ENCODE results near the gene MICU1.

MICU1 gene

DNA sequence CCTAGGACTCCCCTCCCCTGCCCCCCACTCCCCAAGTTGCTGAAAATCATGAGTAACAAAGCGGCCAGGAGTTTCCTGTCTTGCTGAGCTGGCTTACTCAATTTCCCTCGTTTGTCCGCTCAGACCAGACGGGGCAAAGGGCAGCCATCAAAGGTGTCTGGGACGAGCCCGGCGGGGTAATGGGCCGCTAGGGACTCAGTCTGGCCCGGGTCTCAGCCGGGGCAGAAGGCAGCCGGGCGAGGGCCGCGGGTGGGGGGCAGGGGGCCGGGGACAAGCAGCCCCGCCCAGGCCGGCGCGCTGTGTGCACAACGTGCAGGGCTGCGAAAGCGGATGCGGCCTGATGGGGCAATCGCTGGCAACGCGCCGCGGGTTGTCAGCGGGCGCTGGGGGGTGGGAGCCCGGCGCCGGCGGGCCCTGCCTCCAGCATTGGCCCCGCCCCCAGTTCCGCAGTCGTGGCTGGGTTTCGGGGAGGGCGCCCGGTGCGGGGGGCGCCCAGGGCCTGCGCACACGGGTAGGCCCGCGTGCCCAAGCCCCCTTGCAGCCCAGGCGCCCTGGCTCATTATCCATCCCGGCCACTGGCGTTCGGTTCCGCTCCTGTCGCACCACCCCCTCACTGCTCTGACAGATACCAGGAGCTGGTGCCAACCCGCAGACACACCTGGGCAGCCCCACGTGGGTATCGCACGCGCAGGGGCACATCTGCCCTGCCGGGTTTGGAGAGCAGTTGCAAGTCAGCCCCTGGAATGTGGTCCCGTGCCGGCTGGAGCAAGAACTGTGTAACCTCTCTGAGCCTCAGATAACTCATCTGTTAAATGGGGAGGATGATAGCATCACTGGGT is 306.2 kb downstream of the MICU1 start:
- in situ Hi-C loops (cut with HindIII; ENCODE audit: low sequenced_read_pairs), result loop anchor here (5.0 kb wide), 1 partner anchor 42 kb away; no protein-coding TSS in a partner anchor

DNA sequence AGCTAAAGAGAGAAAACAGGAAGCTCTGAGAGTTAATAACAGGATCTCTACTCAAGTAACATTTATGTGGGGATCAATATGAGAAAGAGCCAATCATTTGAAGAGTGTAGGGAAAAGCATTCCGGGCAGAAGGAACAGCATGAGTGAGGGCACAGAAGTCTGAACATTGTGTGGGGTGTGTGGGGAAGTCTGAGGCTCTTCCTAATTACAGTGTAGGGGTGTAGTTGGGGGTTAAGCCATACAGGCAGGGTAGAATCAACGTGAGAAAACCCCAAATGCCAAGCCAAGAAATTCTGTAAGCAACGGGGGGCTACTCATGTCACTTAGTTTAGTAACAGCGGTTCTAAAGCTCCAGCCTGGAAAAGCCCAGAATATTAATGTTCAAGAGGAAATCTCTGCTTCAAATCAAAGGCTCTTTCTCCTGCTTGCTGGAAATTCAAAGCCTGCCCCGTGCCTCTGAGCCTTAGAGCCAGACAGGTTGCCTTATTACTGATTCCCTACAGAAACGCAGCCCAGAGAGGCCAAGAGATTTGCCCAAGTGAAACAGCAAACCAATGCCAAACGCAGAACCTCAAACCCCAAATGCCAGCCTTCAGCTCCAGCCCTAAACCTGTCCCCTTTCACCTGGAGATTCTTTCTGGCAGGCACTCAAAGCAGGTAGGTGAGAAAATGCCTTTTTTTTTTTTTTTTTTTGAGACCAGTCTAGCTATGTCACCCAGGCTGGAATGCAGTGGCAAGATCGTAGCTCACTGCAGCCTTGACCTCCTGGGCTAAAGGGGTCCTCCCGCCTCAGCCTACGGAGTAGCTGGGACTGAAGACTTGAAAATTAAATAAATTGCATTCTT is 307.2 kb downstream of the MICU1 start:
- in situ Hi-C loops (cut with HindIII; ENCODE audit: low sequenced_read_pairs), result no loop called here
